ENCODE measurements around the gene FAM177B. TPM values are rescaled to one million over a fixed set of nuclear protein-coding genes. Genes with fewer than 3 reads are reported as not detected.

FAM177B gene
- polyA plus RNA-seq, 1 experiment: not detected

DNA sequence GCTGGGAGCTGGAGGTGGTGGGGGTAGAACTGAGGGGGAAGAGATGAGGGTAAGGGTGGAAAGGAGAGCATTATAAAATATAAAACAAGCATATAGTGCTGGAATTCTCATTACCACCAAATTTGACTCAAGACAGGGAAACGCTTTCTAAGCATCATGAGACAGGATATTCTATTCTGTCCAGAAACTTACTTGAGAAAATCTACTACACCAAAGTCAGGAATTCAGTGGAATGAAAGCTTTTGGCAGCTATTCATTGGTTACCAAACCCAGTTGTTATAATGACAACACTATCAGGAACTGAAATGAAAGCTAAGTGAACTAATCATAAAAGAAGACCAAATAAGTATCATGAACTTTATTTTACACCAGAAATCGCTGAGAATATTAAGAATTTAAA is 39.2 kb upstream of the FAM177B start:
- H3K4me3 ChIP-seq (ENCODE audit: low read depth, low read length): no peak overlapping the region
- DNase-seq (ENCODE audit: low read depth): peak; percentile 16
- H3K36me3 ChIP-seq (ENCODE audit: control insufficient read depth, insufficient read depth, low read length): peaks cover 6% of the 10 kb centered on the region
- H3K27me3 ChIP-seq (ENCODE audit: control insufficient read depth, insufficient read depth, low read length): no peaks in the 10 kb centered on the region
- POLR2A ChIA-PET: no interaction called here
- CTCF ChIA-PET: interaction anchor here (0.6 to 1.1 kb wide), 3 partner anchors 16 to 317 kb away, joined by 3 to 4 read pairs (median 3); no protein-coding TSS in a partner anchor
- TF ChIP-seq, protein P1, sequence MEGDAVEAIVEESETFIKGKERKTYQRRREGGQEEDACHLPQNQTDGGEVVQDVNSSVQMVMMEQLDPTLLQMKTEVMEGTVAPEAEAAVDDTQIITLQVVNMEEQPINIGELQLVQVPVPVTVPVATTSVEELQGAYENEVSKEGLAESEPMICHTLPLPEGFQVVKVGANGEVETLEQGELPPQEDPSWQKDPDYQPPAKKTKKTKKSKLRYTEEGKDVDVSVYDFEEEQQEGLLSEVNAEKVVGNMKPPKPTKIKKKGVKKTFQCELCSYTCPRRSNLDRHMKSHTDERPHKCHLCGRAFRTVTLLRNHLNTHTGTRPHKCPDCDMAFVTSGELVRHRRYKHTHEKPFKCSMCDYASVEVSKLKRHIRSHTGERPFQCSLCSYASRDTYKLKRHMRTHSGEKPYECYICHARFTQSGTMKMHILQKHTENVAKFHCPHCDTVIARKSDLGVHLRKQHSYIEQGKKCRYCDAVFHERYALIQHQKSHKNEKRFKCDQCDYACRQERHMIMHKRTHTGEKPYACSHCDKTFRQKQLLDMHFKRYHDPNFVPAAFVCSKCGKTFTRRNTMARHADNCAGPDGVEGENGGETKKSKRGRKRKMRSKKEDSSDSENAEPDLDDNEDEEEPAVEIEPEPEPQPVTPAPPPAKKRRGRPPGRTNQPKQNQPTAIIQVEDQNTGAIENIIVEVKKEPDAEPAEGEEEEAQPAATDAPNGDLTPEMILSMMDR (IDR thresholded peaks at IDR 0.05; ENCODE audit: insufficient read depth, low read depth, low read length): no peak

DNA sequence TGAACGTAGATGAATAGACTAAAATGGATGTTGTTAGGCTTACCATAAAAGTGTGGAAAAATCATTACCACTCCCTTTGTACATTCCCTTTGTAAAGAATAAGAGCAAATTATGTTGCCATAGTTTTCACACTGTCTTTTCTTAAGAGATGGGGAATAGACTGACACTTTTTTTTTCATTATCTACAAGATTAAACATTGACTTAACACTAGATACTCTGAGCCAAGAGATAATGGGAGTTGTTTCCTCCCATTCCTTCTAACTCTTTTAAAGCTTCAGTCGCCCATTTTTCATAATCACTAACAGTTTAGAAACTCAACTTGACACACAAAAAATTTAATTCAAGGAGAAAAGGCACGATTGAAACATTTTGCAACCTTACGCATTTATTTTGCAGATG is 34.8 kb upstream of the FAM177B start:
- TF ChIP-seq, protein P1 (IDR thresholded peaks at IDR 0.05; ENCODE audit: insufficient read depth, low read depth, low read length): no peak
- DNase-seq (ENCODE audit: low read depth): no peak
- Histone ChIP-seq H3K36me3 (ENCODE audit: control insufficient read depth, insufficient read depth, low read length) (peaks cover 6% of the 10 kb centered on the region), H3K27me3 (ENCODE audit: control insufficient read depth, insufficient read depth, low read length) (no peaks in the 10 kb centered on the region), H3K4me3 (ENCODE audit: low read depth, low read length) (no peak overlapping the region)
- ChIA-PET POLR2A (interaction anchor here (0.7 kb wide), 1 partner anchor 29 kb away, joined by 3 read pairs; no protein-coding TSS in a partner anchor), CTCF (no interaction called here)

DNA sequence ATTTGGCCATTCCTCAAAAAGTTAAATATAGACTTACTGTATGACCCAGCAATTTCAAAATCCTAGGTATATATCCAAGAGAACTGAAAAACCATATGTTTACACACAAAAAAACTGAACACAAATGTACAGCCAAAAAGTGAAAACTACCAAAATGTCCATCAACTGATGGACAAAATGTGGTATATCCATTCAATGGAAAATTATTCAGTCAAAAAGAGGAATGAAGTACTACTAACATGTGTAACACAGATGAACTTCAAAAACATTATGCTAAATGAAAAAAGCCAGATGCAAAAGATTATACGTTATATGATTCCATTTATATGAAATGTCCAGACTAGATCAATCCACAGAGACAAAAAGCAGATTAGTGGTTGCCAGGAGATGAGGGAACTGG is 32.7 kb upstream of the FAM177B start:
- Histone ChIP-seq H3K4me3 (ENCODE audit: low read depth, low read length) (no peak overlapping the region), H3K36me3 (ENCODE audit: control insufficient read depth, insufficient read depth, low read length) (peaks cover 6% of the 10 kb centered on the region), H3K27me3 (ENCODE audit: control insufficient read depth, insufficient read depth, low read length) (no peaks in the 10 kb centered on the region)
- CTCF ChIA-PET: no interaction called here
- POLR2A ChIA-PET: no interaction called here
- TF ChIP-seq, protein P1 (IDR thresholded peaks at IDR 0.05; ENCODE audit: insufficient read depth, low read depth, low read length): no peak
- DNase-seq (ENCODE audit: low read depth): no peak

DNA sequence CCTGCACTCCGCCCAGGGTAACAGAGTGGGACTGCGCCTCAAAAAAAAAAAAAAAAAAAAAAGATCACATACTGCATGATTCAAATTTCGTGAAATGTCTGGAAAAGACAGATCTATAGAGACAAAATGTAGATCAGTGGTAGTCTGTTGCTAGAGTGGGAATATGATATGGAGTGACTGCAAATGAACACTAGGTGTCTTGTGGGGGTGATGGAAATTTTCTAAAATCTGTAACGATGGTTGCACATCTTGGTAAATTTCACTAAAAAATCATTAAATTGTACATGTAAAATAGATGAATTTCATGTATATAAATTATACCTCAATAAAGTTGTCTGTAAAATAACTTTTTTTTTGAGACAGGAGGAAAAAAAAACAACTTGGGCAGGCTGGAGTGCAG is 30.2 kb upstream of the FAM177B start:
- Histone ChIP-seq H3K36me3 (ENCODE audit: control insufficient read depth, insufficient read depth, low read length) (peaks cover 4% of the 10 kb centered on the region), H3K27me3 (ENCODE audit: control insufficient read depth, insufficient read depth, low read length) (no peaks in the 10 kb centered on the region), H3K4me3 (ENCODE audit: low read depth, low read length) (no peak overlapping the region)
- CTCF ChIA-PET: no interaction called here
- TF ChIP-seq, protein P1 (IDR thresholded peaks at IDR 0.05; ENCODE audit: insufficient read depth, low read depth, low read length): no peak
- POLR2A ChIA-PET: no interaction called here
- DNase-seq (ENCODE audit: low read depth): no peak

DNA sequence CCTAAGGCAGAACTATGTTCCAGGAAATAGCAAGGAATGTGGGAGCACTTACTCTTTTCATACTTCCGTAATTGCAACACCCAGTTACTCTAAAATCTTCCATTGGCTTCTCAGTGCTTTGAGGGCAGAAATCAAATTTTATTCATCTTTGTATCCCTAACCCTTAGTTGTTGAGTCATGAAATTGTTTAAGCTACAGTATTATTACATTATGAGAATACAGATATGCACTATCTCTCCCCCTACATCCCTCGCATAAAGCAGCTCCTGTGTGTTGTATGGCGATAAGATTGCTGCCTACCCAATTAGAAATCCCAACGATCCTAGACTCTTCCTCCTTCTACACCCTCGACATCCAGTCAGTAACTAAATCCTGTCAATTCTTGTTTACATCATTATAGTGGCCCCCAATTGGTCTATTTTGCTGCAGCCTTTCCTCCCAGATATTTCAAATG is 27.3 kb upstream of the FAM177B start:
- ChIA-PET CTCF (no interaction called here), POLR2A (no interaction called here)
- TF ChIP-seq, protein P1 (IDR thresholded peaks at IDR 0.05; ENCODE audit: insufficient read depth, low read depth, low read length): no peak
- H3K27me3 ChIP-seq (ENCODE audit: control insufficient read depth, insufficient read depth, low read length): no peaks in the 10 kb centered on the region
- H3K36me3 ChIP-seq (ENCODE audit: control insufficient read depth, insufficient read depth, low read length): no peaks in the 10 kb centered on the region
- DNase-seq (ENCODE audit: low read depth): no peak
- no peak overlapping the region for H3K4me3 ChIP-seq (ENCODE audit: low read depth, low read length)
